Mesenchymal stem cell (in vitro differentiated cells and primary cell): ENCODE measurements around the gene C1orf167.

Experiments used
- DNase-seq: peaks from one replicate; pipeline ENCODE4 v3.0.0-alpha.2; 2013
- H2AFZ ChIP-seq: one replicate; pipeline ENCODE4 v1.6.1; 2013; ENCODE audit warnings: low read depth, mild to moderate bottlenecking, control low read depth, inconsistent platforms, low read length, moderate library complexity
- H2AK5ac ChIP-seq: 2 replicates; pipeline ENCODE4 v1.6.1; 2013; ENCODE audit warnings: low read length, moderate library complexity, mild to moderate bottlenecking, inconsistent platforms; ENCODE audit not compliant: severe bottlenecking
- H2BK120ac ChIP-seq: one replicate; pipeline ENCODE4 v1.6.1; 2013; ENCODE audit warnings: low read depth, mild to moderate bottlenecking, inconsistent platforms, low read length, moderate library complexity
- H2BK12ac ChIP-seq, 2 experiments: one replicate each; pipeline ENCODE4 v1.6.1; 2013; ENCODE audit warnings: inconsistent platforms in 2 of 2, low read length in 2 of 2, mild to moderate bottlenecking in 2 of 2, moderate library complexity in 2 of 2, control low read depth in 1 of 2
- H2BK15ac ChIP-seq: one replicate; pipeline ENCODE4 v1.6.1; 2013; ENCODE audit warnings: mild to moderate bottlenecking, low read depth, inconsistent platforms; ENCODE audit not compliant: poor library complexity, severe bottlenecking
- H2BK5ac ChIP-seq: 2 replicates; pipeline ENCODE4 v1.6.1; 2013; ENCODE audit warnings: low read depth, mild to moderate bottlenecking, low read length, control low read depth, inconsistent platforms; ENCODE audit not compliant: poor library complexity, severe bottlenecking
- H3K14ac ChIP-seq, 2 experiments: one replicate each; pipeline ENCODE4 v1.6.1; 2013; ENCODE audit warnings: inconsistent platforms in 2 of 2, low read length in 2 of 2, control low read depth in 1 of 2, mild to moderate bottlenecking in 1 of 2, moderate library complexity in 1 of 2
- H3K18ac ChIP-seq, 2 experiments: one replicate each; pipeline ENCODE4 v1.6.1; 2013; ENCODE audit warnings: inconsistent platforms in 2 of 2, low read length in 2 of 2, control low read depth in 1 of 2, low read depth in 1 of 2, mild to moderate bottlenecking in 1 of 2
- H3K23ac ChIP-seq, 2 experiments: one replicate each; pipeline ENCODE4 v1.6.1; 2013; ENCODE audit warnings: inconsistent platforms in 2 of 2, low read length in 2 of 2, mild to moderate bottlenecking in 2 of 2, moderate library complexity in 2 of 2, control low read depth in 1 of 2
- H3K27ac ChIP-seq: 2 replicates; pipeline ENCODE4 v1.5.1; 2013; ENCODE audit warnings: mild to moderate bottlenecking, moderate library complexity, low read length, control low read depth, inconsistent platforms; ENCODE audit not compliant: poor library complexity, severe bottlenecking
- H3K27me3 ChIP-seq, 2 experiments: 2 replicates each; pipeline versions ENCODE4 v1.6.1 to v1.7.0; 2013; ENCODE audit warnings: low read length in 2 of 2, mild to moderate bottlenecking in 2 of 2, moderate library complexity in 2 of 2, control low read depth in 1 of 2, inconsistent platforms in 1 of 2; ENCODE audit not compliant: control insufficient read depth in 1 of 2, insufficient read depth in 1 of 2
- H3K36me3 ChIP-seq, 2 experiments: 2 replicates each; pipeline versions ENCODE4 v1.6.1 to v1.7.0; 2013; ENCODE audit warnings: low read length in 2 of 2, control low read depth in 1 of 2, inconsistent platforms in 1 of 2, low read depth in 1 of 2, mild to moderate bottlenecking in 1 of 2; ENCODE audit not compliant: insufficient read depth in 2 of 2, control insufficient read depth in 1 of 2
- H3K4ac ChIP-seq, 2 experiments: one replicate each; pipeline ENCODE4 v1.6.1; 2013; ENCODE audit warnings: inconsistent platforms in 2 of 2, low read length in 2 of 2, mild to moderate bottlenecking in 2 of 2, moderate library complexity in 2 of 2, control low read depth in 1 of 2, low read depth in 1 of 2
- H3K4me1 ChIP-seq: 2 replicates; pipeline ENCODE4 v1.6.1; 2013; ENCODE audit warnings: low read depth, low read length, control low read depth; ENCODE audit not compliant: control insufficient read depth, insufficient read depth
- H3K4me2 ChIP-seq: 2 replicates; pipeline ENCODE4 v1.6.1; 2013; ENCODE audit warnings: low read length, mild to moderate bottlenecking, inconsistent platforms; ENCODE audit not compliant: poor library complexity, severe bottlenecking
- H3K4me3 ChIP-seq, 2 experiments: 2 replicates each; pipeline versions ENCODE4 v1.5.1 to v1.7.0; 2013; ENCODE audit warnings: low read length in 2 of 2, mild to moderate bottlenecking in 2 of 2, control low read depth in 1 of 2, low read depth in 1 of 2; ENCODE audit not compliant: insufficient read depth in 1 of 2
- H3K79me1 ChIP-seq: replicated peaks from 2 replicates; pipeline ENCODE4 v1.6.1; 2013; ENCODE audit warnings: mild to moderate bottlenecking, control low read depth, low read length, inconsistent platforms; ENCODE audit not compliant: poor library complexity, severe bottlenecking
- H3K9ac ChIP-seq: 2 replicates; pipeline ENCODE4 v1.7.0; 2013; ENCODE audit warnings: mild to moderate bottlenecking, low read length, moderate library complexity
- H3K9me3 ChIP-seq: 2 replicates; pipeline ENCODE4 v1.7.0; 2013; ENCODE audit warnings: mild to moderate bottlenecking, low read length; ENCODE audit not compliant: control insufficient read depth
- H4K8ac ChIP-seq: one replicate; pipeline ENCODE4 v1.6.1; 2013; ENCODE audit warnings: inconsistent platforms, mild to moderate bottlenecking, low read length, moderate library complexity
- H4K91ac ChIP-seq: one replicate; pipeline ENCODE4 v1.6.1; 2013; ENCODE audit warnings: mild to moderate bottlenecking, low read length, inconsistent platforms
- WGBS: methylation state at CpG from one replicate; pipeline ENCODE4 v1.1.7; 2013; ENCODE audit warnings: mixed read lengths; 5-methylcytosine and 5-hydroxymethylcytosine counted together

Gene C1orf167

DNA sequence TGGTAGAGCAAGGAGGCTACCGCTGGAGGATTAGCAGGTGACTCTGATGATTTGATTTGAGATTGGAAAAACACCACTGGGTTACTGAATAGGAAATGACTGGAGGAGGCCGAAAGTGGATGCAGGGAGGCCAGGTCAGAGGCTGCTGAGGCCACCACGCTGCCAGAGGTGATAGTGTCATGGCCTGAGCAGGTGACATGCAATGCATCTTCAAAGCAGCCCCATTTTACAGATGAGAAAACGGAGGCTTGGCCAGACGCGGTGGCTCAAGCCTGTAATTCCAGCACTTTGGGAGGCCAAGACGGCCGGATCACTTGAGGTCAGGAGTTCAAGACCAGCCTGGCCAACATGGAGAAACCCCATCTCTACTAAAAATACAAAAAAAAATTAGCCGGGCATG, 12.8 kb downstream of the C1orf167 start:
- no peaks in the 10 kb centered on the region for H3K4me1 ChIP-seq
- H3K4ac ChIP-seq: no peak overlapping the region
- H3K4me2 ChIP-seq: no peak overlapping the region
- no peak overlapping the region for H4K8ac ChIP-seq
- H2AFZ ChIP-seq: no peak overlapping the region
- no peak overlapping the region for H2AK5ac ChIP-seq
- H3K9ac ChIP-seq: no peak overlapping the region
- H3K4me3 ChIP-seq: peak overlapping the region in 1 of 2 experiments; percentile 32
- H3K27ac ChIP-seq: no peak overlapping the region
- H3K14ac ChIP-seq: no peak overlapping the region
- H4K91ac ChIP-seq: no peak overlapping the region
- H2BK12ac ChIP-seq: no peak overlapping the region
- H2BK120ac ChIP-seq: no peak overlapping the region
- DNase-seq: no peak
- no peaks in the 10 kb centered on the region for H3K9me3 ChIP-seq
- no peak overlapping the region for H2BK15ac ChIP-seq
- 88% methylated on average over 9 of the region's 9 CpGs for WGBS
- H3K27me3 ChIP-seq: peaks cover 0 to 10% of the 10 kb centered on the region in 2 experiments
- no peak overlapping the region for H3K18ac ChIP-seq
- no peak overlapping the region for H2BK5ac ChIP-seq
- no peaks in the 10 kb centered on the region for H3K36me3 ChIP-seq
- no peak overlapping the region for H3K23ac ChIP-seq
- no peaks in the 10 kb centered on the region for H3K79me1 ChIP-seq

GRCh38 chr1:11777658-11778322, 15.8 kb downstream of the C1orf167 start:
- H2BK5ac ChIP-seq: no peak overlapping the region
- peaks cover 0 to 10% of the 10 kb centered on the region in 2 experiments for H3K27me3 ChIP-seq
- WGBS: 90% methylated on average over 8 of the region's 8 CpGs
- H3K9me3 ChIP-seq: no peaks in the 10 kb centered on the region
- no peak overlapping the region for H3K9ac ChIP-seq
- H3K27ac ChIP-seq: no peak overlapping the region
- H2BK15ac ChIP-seq: peak overlapping the region; percentile 41
- H2AK5ac ChIP-seq: no peak overlapping the region
- H3K4me1 ChIP-seq: no peaks in the 10 kb centered on the region
- DNase-seq: no peak
- H3K23ac ChIP-seq: no peak overlapping the region
- H2BK120ac ChIP-seq: no peak overlapping the region
- no peak overlapping the region for H2AFZ ChIP-seq
- H4K91ac ChIP-seq: no peak overlapping the region
- no peak overlapping the region for H3K4ac ChIP-seq
- H2BK12ac ChIP-seq: no peak overlapping the region
- no peak overlapping the region for H3K4me2 ChIP-seq
- H3K79me1 ChIP-seq: no peaks in the 10 kb centered on the region
- no peak overlapping the region for H3K18ac ChIP-seq
- H3K4me3 ChIP-seq: no peak overlapping the region
- no peak overlapping the region for H3K14ac ChIP-seq
- no peaks in the 10 kb centered on the region for H3K36me3 ChIP-seq
- no peak overlapping the region for H4K8ac ChIP-seq

DNA sequence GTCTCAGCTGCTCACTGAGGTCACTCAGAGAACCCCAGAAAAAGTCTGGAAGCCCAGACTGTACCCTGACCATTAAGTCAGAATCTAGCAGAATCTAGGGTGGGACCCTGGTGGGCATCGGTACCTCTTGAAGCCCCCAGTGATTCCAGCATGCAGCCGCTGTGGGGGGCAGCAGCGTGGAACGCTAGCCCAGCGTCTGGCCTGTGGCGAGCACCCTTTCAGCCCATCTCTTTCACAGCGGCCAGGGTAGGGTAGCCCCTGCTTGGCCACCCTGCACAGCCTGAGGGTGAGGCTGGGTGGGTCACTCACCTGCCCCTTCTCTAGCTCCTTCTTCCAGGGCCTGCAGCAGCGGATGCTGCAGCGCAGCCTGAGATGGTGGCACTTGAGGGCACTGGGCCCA, 16.3 kb downstream of the C1orf167 start:
- 83% methylated on average over 9 of the region's 9 CpGs for WGBS

GRCh38 chr1:11778844-11779623, 17.0 kb downstream of the C1orf167 start:
- peaks cover 0 to 10% of the 10 kb centered on the region in 2 experiments for H3K27me3 ChIP-seq
- WGBS: 90% methylated on average over 12 of the region's 15 CpGs
- H3K27ac ChIP-seq: no peak overlapping the region
- H3K4me3 ChIP-seq: no peak overlapping the region
- H3K23ac ChIP-seq: no peak overlapping the region
- H4K8ac ChIP-seq: no peak overlapping the region
- no peaks in the 10 kb centered on the region for H3K36me3 ChIP-seq
- H4K91ac ChIP-seq: no peak overlapping the region
- H2AFZ ChIP-seq: no peak overlapping the region
- no peak overlapping the region for H2AK5ac ChIP-seq
- no peaks in the 10 kb centered on the region for H3K79me1 ChIP-seq
- no peak overlapping the region for H2BK120ac ChIP-seq
- no peak overlapping the region for H3K14ac ChIP-seq
- no peak overlapping the region for H2BK12ac ChIP-seq
- DNase-seq: no peak
- no peak overlapping the region for H3K4ac ChIP-seq
- no peaks in the 10 kb centered on the region for H3K9me3 ChIP-seq
- peaks cover 1% of the 10 kb centered on the region for H3K4me1 ChIP-seq
- no peak overlapping the region for H3K4me2 ChIP-seq
- no peak overlapping the region for H3K9ac ChIP-seq
- no peak overlapping the region for H3K18ac ChIP-seq
- no peak overlapping the region for H2BK15ac ChIP-seq
- no peak overlapping the region for H2BK5ac ChIP-seq

More for the DNA sequence above, 16.3 kb downstream of the C1orf167 start:
- Histone ChIP-seq H3K36me3 (no peaks in the 10 kb centered on the region), H3K4me3 (no peak overlapping the region), H2BK5ac (no peak overlapping the region), H3K23ac (no peak overlapping the region), H3K14ac (no peak overlapping the region), H3K79me1 (no peaks in the 10 kb centered on the region), H3K27me3 (peaks cover 0 to 10% of the 10 kb centered on the region in 2 experiments), H3K4me1 (no peaks in the 10 kb centered on the region), H2BK120ac (no peak overlapping the region), H3K4ac (no peak overlapping the region), H2AFZ (no peak overlapping the region), H4K8ac (no peak overlapping the region), H3K27ac (no peak overlapping the region), H3K9me3 (no peaks in the 10 kb centered on the region), H3K9ac (no peak overlapping the region), H2AK5ac (no peak overlapping the region), H2BK15ac (no peak overlapping the region), H3K18ac (no peak overlapping the region), H4K91ac (no peak overlapping the region), H3K4me2 (no peak overlapping the region), H2BK12ac (no peak overlapping the region)
- no peak for DNase-seq
